Heart left ventricle (tissue), 16 donors: ENCODE measurements around the gene RAB6A. TPM values are rescaled to one million over a fixed set of nuclear protein-coding genes. Genes with fewer than 3 reads are reported as not detected.

Experiments used
- ATAC-seq, 4 donors: fragments of 200-7000 bp; cut with Tn5 transposase; one replicate each; pipeline ENCODE4 v1.9.1; 2020 to 2022; ENCODE audit warnings: moderate library complexity in 4 of 4, mild to moderate bottlenecking in 3 of 4, moderate number of reproducible peaks in 1 of 4
- DNase-seq, 5 donors: peaks; one replicate each; pipeline ENCODE4 v3.0.0-alpha.2; 2020
- H3K27ac ChIP-seq, 12 donors: fragments of 200-600 bp; sonication (generic) in 4 of 12; one replicate each; pipeline versions ENCODE4 v1.5.0 to v1.8.0; 2016 to 2022; ENCODE audit warnings: mild to moderate bottlenecking in 2 of 12
- H3K27me3 ChIP-seq, 9 donors: fragments of 200-600 bp; sonication (generic) in 2 of 9; one replicate each; pipeline versions ENCODE4 v1.5.1 to v1.8.0; 2016 to 2022; ENCODE audit warnings: mild to moderate bottlenecking in 3 of 9
- H3K36me3 ChIP-seq, 9 donors: fragments of 200-600 bp; sonication (generic) in 2 of 9; one replicate each; pipeline versions ENCODE4 v1.5.0 to v1.8.0; 2018 to 2022; ENCODE audit warnings: mild to moderate bottlenecking in 2 of 9
- H3K4me1 ChIP-seq, 12 donors: fragments of 200-600 bp; sonication (generic) in 4 of 12; one replicate each; pipeline versions ENCODE4 v1.5.0 to v1.8.0; 2016 to 2022; ENCODE audit warnings: mild to moderate bottlenecking in 3 of 12
- H3K4me3 ChIP-seq, 12 donors: fragments of 200-600 bp; sonication (generic) in 4 of 12; one replicate each; pipeline versions ENCODE4 v1.5.0 to v1.8.0; 2017 to 2022; ENCODE audit warnings: mild to moderate bottlenecking in 9 of 12, moderate library complexity in 4 of 12
- H3K9me3 ChIP-seq, 12 donors: fragments of 200-600 bp; sonication (generic) in 4 of 12; one replicate each; pipeline versions ENCODE4 v1.5.0 to v1.8.0; 2016 to 2022; ENCODE audit warnings: mild to moderate bottlenecking in 1 of 12
- POLR2A ChIP-seq, 2 donors: fragments of 450-650 bp; IDR thresholded peaks; one replicate each; pipeline ENCODE4 v1.6.1; 2017; ENCODE audit warnings: antibody characterized with exemption in 2 of 2, mild to moderate bottlenecking in 2 of 2, moderate library complexity in 2 of 2
- WGBS, 4 donors: extraction: QIAGEN DNeasy Blood & Tissue Kit in 2 of 4; methylation state at CpG; one replicate each; pipeline versions ENCODE4 v1.1.5 to v1.1.7; 2013 to 2018; 5-methylcytosine and 5-hydroxymethylcytosine counted together
- intact Hi-C, 10 donors: fragments of 100-400 bp; cut with DNase I; formaldehyde crosslinking; loops; one replicate each; pipeline versions ENCODE4 v1.11.1 to v1.14.2; 2022
- polyA plus RNA-seq, 2 donors: library from polyadenylated mRNA; stranded (reverse); fragments of 200-250 nt; gene quantifications; one replicate each; pipeline ENCODE4 v1.2.3, GENCODE V29; 2013
- total RNA-seq, 9 donors: library from RNA; depleted of rRNA in 2 of 9; stranded (reverse); fragments of >200 nt in 2 of 9; fragmentation: NEBNext Ultra II Directional in 3 of 9; extraction: Animal tissue kit (Norgen Biotek cat#: 25700) in 3 of 9; gene quantifications; one replicate each; pipeline versions ENCODE4 v1.1.0 to v1.2.4, GENCODE V29; 2016 to 2023
- TF ChIP-seq, protein P1 (sequence below), 12 donors: fragments of 200-600 bp; sonication (generic) in 4 of 12; IDR thresholded peaks; one replicate each; pipeline versions ENCODE4 v1.5.0 to v1.8.0; 2018 to 2022; ENCODE audit warnings: antibody characterized with exemption in 12 of 12, mild to moderate bottlenecking in 5 of 12
- donor health status: ischemic (EF 13 %, LVEDD 7.1; RV severe dilation, severe dysfunction).
- donor health status: healthy with polysubstance abuse.
- donor health status: DM: no; HTN: yes; CAD: no.
- donor health status: DM: no; HTN: no; CAD: no.
- donor health status: ischemic (EF 25% LVEDD 6.9; RV normal size, moderate dysfunction).
- donor health status: ischemic (EF 25% LVEDD 5.7; RV mildly dilated, moderate dysfunction).
- donor health status: healthy.
- donor health status: DM: yes; HTN: yes; CAD: no.
- donor health status: ischemic (EF 35%, LVEDD 5.7; RV mildly dilated, moderate dysfunction).
- donor health status: nonischemic (EF 11% LVEDD 7.7; RV severe dilation, severe dysfunction).
- donor health status: DM: yes; HTN: yes; CAD: no.
- donor health status: PGD.
- donor health status: ischemic (EF 29% LVEDD 5.4; RV normal size, mild dysfunction).
- donor health status: nonischemic (EF 23%, LVEDD 6.1; RV moderate dilation, normal function).

RAB6A gene
- total and polyA plus RNA-seq, 11 donors, result 41.7 to 143 (median 117) TPM

DNA sequence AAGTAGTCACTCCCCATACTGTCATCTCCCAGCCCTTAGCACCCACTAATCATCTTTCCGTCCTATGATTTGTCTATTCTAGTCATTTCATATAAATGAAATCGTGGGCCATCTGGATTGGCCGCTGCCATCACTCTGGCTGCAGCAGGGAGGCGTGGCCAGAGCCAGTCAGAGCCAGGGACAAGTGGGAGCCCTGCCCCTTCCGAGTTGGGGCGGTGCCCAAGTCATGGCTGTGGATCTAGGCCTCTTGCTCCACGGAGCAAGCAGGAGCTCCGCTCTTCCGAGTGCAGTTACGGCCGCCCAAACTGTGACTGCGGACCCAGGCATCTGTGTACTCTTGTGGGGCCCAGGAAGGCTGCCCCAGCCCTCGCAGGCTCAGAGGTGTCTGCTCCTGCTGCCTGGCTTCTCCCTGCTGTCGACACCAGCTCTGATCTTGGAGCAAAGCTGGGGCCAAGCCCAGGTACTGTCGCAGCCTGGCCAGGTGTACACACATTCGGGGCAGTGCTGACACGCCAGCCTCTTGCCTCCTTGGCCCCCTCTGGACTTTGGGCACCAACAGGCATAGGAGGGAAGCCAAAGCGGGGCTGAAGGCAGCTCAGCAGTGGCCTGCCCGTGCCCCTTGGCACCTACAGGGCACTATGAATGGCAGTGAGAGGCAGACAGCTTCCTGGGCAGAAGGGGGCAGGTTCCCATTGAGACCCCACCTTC, 35.2 kb upstream of the RAB6A start:
- Histone ChIP-seq H3K9me3 (no peaks in the 10 kb centered on the region), H3K4me1 (peaks cover 0 to 8% (median 0%) of the 10 kb centered on the region in 12 donors), H3K27ac (peak overlapping the region in 4 of 12 donors; percentile 19 to 24 (median 22)), H3K27me3 (no peaks in the 10 kb centered on the region), H3K36me3 (peaks cover 0 to 17% (median 12%) of the 10 kb centered on the region in 9 donors), H3K4me3 (no peak overlapping the region)
- ATAC-seq, result peak; percentile 68 to 83 (median 74)
- peak; percentile 22 to 73 (median 59) for DNase-seq
- WGBS, 4 donors, result 64 to 79% (median 75%) methylated on average over 17 to 19 of the region's 19 CpGs
- TF ChIP-seq POLR2A (IDR thresholded peaks at IDR 0.05), result no peak
- TF ChIP-seq, protein P1, sequence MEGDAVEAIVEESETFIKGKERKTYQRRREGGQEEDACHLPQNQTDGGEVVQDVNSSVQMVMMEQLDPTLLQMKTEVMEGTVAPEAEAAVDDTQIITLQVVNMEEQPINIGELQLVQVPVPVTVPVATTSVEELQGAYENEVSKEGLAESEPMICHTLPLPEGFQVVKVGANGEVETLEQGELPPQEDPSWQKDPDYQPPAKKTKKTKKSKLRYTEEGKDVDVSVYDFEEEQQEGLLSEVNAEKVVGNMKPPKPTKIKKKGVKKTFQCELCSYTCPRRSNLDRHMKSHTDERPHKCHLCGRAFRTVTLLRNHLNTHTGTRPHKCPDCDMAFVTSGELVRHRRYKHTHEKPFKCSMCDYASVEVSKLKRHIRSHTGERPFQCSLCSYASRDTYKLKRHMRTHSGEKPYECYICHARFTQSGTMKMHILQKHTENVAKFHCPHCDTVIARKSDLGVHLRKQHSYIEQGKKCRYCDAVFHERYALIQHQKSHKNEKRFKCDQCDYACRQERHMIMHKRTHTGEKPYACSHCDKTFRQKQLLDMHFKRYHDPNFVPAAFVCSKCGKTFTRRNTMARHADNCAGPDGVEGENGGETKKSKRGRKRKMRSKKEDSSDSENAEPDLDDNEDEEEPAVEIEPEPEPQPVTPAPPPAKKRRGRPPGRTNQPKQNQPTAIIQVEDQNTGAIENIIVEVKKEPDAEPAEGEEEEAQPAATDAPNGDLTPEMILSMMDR (IDR thresholded peaks at IDR 0.05), result no peak
- intact Hi-C loops, result no loop called here

DNA sequence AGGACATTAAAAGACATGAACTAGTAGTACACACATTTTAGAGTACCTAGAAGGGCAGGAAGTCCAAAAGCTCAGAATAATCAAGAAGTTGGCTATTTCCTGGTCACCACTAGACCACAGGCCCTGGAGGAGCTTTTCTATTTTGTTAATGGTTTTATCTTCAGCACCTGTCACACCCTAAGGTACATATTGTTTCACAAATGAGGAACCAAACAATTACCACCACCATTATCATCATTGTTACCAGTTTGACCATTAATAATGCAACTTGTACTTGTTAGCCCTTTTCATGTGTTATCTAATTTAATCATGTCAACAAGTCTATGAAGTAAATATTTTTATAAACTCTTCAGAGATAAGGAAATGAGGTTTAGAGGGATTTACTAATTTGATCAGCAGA, 31.7 kb upstream of the RAB6A start:
- no peak for TF ChIP-seq POLR2A (IDR thresholded peaks at IDR 0.05)
- TF ChIP-seq, protein P1 (IDR thresholded peaks at IDR 0.05), result no peak
- DNase-seq (no peak), ATAC-seq (no peak)
- H3K27me3 ChIP-seq, result no peaks in the 10 kb centered on the region
- H3K4me1 ChIP-seq, result peaks cover 0 to 14% (median 6%) of the 10 kb centered on the region in 12 donors
- no peaks in the 10 kb centered on the region for H3K9me3 ChIP-seq
- H3K4me3 ChIP-seq, result no peak overlapping the region
- H3K36me3 ChIP-seq, result peaks cover 0 to 14% (median 8%) of the 10 kb centered on the region in 9 donors
- intact Hi-C loops, result no loop called here
- H3K27ac ChIP-seq, result no peak overlapping the region

DNA sequence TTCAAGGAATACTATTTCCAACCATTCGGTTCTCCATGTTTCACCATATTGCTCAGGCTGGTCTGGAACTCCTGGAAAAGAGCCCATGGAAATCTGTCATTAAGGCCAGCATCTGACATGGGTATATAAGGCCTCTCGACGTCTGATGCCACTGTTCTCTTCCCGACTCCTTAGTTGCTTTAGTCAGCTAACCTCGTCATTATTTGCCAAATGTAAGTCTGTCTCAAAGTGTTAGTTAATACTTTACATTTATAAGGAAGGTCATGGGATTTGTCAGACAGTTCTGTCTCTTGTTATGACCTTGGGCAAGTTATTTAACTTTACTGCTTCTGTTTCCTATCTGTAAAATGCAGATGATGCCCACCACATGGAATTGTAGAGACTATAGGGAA, 28.4 kb upstream of the RAB6A start:
- Histone ChIP-seq H3K36me3 (peaks cover 0 to 5% (median 0%) of the 10 kb centered on the region in 9 donors), H3K9me3 (no peaks in the 10 kb centered on the region), H3K4me1 (peaks cover 0 to 21% (median 12%) of the 10 kb centered on the region in 12 donors), H3K4me3 (peak overlapping the region in 2 of 12 donors; percentile 80), H3K27me3 (no peaks in the 10 kb centered on the region), H3K27ac (peak overlapping the region in 6 of 12 donors; percentile 85 to 93 (median 88))
- ATAC-seq, result no peak
- no peak for DNase-seq
- no peak for TF ChIP-seq POLR2A (IDR thresholded peaks at IDR 0.05)
- TF ChIP-seq, protein P1 (IDR thresholded peaks at IDR 0.05), result no peak
- intact Hi-C loops, result loop anchor here in 3 of 10 donors (5.0 to 10.0 kb wide), 2 partner anchors 86 to 88 kb away; partner anchors contain the start of genes COA4 (in 3 of the 3) and PAAF1 (in 3 of the 3)
- 65 to 72% (median 70%) methylated on average over 5 of the region's 5 CpGs for WGBS, 4 donors
